Thyroid gland (tissue), 4 donors: ENCODE measurements around the gene MERTK. TPM values are rescaled to one million over a fixed set of nuclear protein-coding genes. Genes with fewer than 3 reads are reported as not detected.

Experiments
- DNase-seq, 2 donors: peaks; one replicate each; pipeline ENCODE4 v3.0.0-alpha.2; 2019
- H3K27ac ChIP-seq, 3 donors: fragments of 200-600 bp; sonication (generic); 1 replicate in 2 of 3; 2 replicates in 1 of 3; pipeline ENCODE4 v1.5.1; 2016 to 2019; ENCODE audit warnings: mild to moderate bottlenecking in 1 of 3, moderate library complexity in 1 of 3
- H3K27me3 ChIP-seq: fragments of 200-600 bp; sonication (generic); one replicate; pipeline ENCODE4 v1.5.1; 2019
- H3K36me3 ChIP-seq, 2 donors: fragments of 200-600 bp; sonication (generic); one replicate each; pipeline ENCODE4 v1.5.1; 2016 to 2019
- H3K4me1 ChIP-seq, 2 donors: fragments of 200-600 bp; sonication (generic); one replicate each; pipeline ENCODE4 v1.5.1; 2017 to 2019
- H3K4me3 ChIP-seq, 3 donors: fragments of 200-600 bp; sonication (generic); replicated peaks in 1 of 3; 1 replicate in 2 of 3; 2 replicates in 1 of 3; pipeline ENCODE4 v1.5.1; 2016; ENCODE audit warnings: mild to moderate bottlenecking in 1 of 3
- H3K9me3 ChIP-seq: fragments of 200-600 bp; sonication (generic); one replicate; pipeline ENCODE4 v1.5.1; 2017
- CTCF ChIP-seq, 6 experiments: fragments of 200-600 bp in 3 of 6; fragments of 450-650 bp in 3 of 6; sonication (generic) in 3 of 6; IDR thresholded peaks; one replicate each; pipeline ENCODE4 v1.5.1; 2016 to 2019; ENCODE audit warnings: antibody characterized with exemption in 6 of 6, mild to moderate bottlenecking in 2 of 6, inconsistent platforms in 1 of 6, moderate library complexity in 1 of 6
- POLR2A ChIP-seq, 2 donors: fragments of 450-650 bp; IDR thresholded peaks; one replicate each; pipeline ENCODE4 v1.6.1; 2017; ENCODE audit warnings: antibody characterized with exemption in 2 of 2, mild to moderate bottlenecking in 2 of 2, moderate library complexity in 1 of 2
- WGBS, 2 donors: methylation state at CpG; one replicate each; pipeline ENCODE4 v1.1.5; 2017; 5-methylcytosine and 5-hydroxymethylcytosine counted together
- intact Hi-C: fragments of 100-400 bp; cut with DNase I; formaldehyde crosslinking; loops from one replicate; pipeline ENCODE4 v1.15.1; 2023
- total RNA-seq, 4 donors: library from RNA; depleted of rRNA; stranded (reverse); fragments of >200 nt; gene quantifications; one replicate each; pipeline ENCODE4 v1.2.3, GENCODE V29; 2016

The MERTK gene
- total RNA-seq, 4 donors from 2014 or later: 23.5 to 36.7 (median 32.9) TPM

- no peak for TF ChIP-seq CTCF (IDR thresholded peaks at IDR 0.05)
- no peak for TF ChIP-seq POLR2A (IDR thresholded peaks at IDR 0.05)
- no peak for DNase-seq
- Histone ChIP-seq H3K27ac (no peak overlapping the region), H3K4me1 (peaks cover 0 to 14% of the 10 kb centered on the region in 2 donors), H3K36me3 (peaks cover 7 to 21% of the 10 kb centered on the region in 2 donors), H3K27me3 (no peaks in the 10 kb centered on the region), H3K4me3 (no peak overlapping the region), H3K9me3 (no peaks in the 10 kb centered on the region)
- WGBS, 2 donors: 66 to 80% methylated on average over 4 of the region's 4 CpGs
- intact Hi-C loops: no loop called here
Measured at GRCh38 chr2:111999809-112000208, 101.4 kb downstream of the MERTK start.

GRCh38 chr2:112000399-112001135, 102.2 kb downstream of the MERTK start:
- Histone ChIP-seq H3K9me3 (no peaks in the 10 kb centered on the region), H3K4me1 (peaks cover 0 to 14% of the 10 kb centered on the region in 2 donors), H3K27me3 (no peaks in the 10 kb centered on the region), H3K4me3 (no peak overlapping the region), H3K27ac (no peak overlapping the region), H3K36me3 (peaks cover 7 to 16% of the 10 kb centered on the region in 2 donors)
- no peak for TF ChIP-seq CTCF (IDR thresholded peaks at IDR 0.05)
- TF ChIP-seq POLR2A (IDR thresholded peaks at IDR 0.05): no peak
- peak; percentile 7 to 15 for DNase-seq
- intact Hi-C loops: no loop called here
- WGBS, 2 donors: 39 to 48% methylated on average over 5 of the region's 5 CpGs

DNA sequence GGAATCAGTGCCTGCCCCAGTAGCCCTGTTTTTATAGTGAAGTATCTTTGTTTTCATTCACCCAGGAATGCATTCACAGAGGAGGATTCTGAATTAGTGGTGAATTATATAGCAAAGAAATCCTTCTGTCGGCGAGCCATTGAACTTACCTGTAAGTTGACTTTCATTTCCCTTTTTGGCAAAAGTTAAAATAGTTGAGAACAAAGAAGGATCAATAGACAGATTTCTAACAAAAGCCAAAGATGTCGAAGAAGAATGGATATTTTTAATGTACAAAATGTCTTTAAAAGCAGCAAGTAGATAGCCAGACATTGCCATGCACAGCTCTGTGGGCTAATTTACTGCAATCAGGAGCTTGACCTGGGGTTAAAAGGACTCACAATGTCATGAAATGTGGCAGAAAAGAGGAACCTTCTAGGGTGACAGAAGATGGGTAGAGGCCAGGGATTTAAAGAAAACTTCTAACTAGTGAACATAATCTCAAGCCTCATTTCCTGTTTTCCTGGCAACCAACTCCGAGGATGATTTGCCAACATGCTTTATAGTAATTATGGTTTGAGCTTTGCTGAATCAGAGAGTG, 102.8 kb downstream of the MERTK start:
- Histone ChIP-seq H3K36me3 (peaks cover 7 to 12% of the 10 kb centered on the region in 2 donors), H3K27ac (peak overlapping the region in 1 of 3 donors; percentile 37), H3K9me3 (no peaks in the 10 kb centered on the region), H3K4me1 (peaks cover 0 to 14% of the 10 kb centered on the region in 2 donors), H3K4me3 (no peak overlapping the region), H3K27me3 (no peaks in the 10 kb centered on the region)
- intact Hi-C loops: no loop called here
- no peak for DNase-seq
- 28 to 41% methylated on average over 4 of the region's 4 CpGs for WGBS, 2 donors
- TF ChIP-seq CTCF (IDR thresholded peaks at IDR 0.05) (no peak), POLR2A (IDR thresholded peaks at IDR 0.05) (no peak)

DNA sequence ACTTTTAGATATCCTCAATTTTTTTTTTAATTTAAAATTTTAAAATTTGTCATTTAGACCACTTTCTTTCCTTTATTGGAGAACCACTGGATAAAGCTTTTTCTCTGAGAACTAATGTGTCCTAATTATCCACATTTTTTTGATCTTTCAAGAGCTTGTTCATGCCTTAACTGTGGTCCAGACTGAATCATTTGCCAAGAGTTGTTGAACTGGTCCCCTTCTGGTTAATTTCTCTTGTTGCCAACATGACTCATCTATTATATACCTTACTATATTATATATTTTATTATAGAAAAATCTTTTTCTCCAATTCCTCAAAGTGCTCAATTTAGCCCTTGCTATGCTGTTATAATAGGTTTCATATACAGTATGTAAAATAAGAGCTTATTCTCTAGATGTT, 103.5 kb downstream of the MERTK start:
- H3K27me3 ChIP-seq: no peaks in the 10 kb centered on the region
- H3K36me3 ChIP-seq: peaks cover 7 to 11% of the 10 kb centered on the region in 2 donors
- no peak for DNase-seq
- H3K27ac ChIP-seq: no peak overlapping the region
- H3K9me3 ChIP-seq: no peaks in the 10 kb centered on the region
- TF ChIP-seq CTCF (IDR thresholded peaks at IDR 0.05): no peak
- no peak for TF ChIP-seq POLR2A (IDR thresholded peaks at IDR 0.05)
- no peak overlapping the region for H3K4me3 ChIP-seq
- H3K4me1 ChIP-seq: peaks cover 0 to 14% of the 10 kb centered on the region in 2 donors
- intact Hi-C loops: no loop called here

- intact Hi-C loops: no loop called here
- whole genome bisulfite sequencing, 2 donors: 72 to 77% methylated on average over 5 of the region's 5 CpGs
- no peak for TF ChIP-seq POLR2A (IDR thresholded peaks at IDR 0.05)
- no peak for TF ChIP-seq CTCF (IDR thresholded peaks at IDR 0.05)
- H3K27me3 ChIP-seq: no peaks in the 10 kb centered on the region
- H3K4me1 ChIP-seq: peaks cover 0 to 14% of the 10 kb centered on the region in 2 donors
- DNase-seq: no peak
- no peak overlapping the region for H3K27ac ChIP-seq
- peaks cover 0 to 6% of the 10 kb centered on the region in 2 donors for H3K36me3 ChIP-seq
- no peaks in the 10 kb centered on the region for H3K9me3 ChIP-seq
- H3K4me3 ChIP-seq: no peak overlapping the region
Measured at GRCh38 chr2:112003576-112004252, 105.3 kb downstream of the MERTK start.
